HepG2 (cell line): ENCODE results near the gene NR1H3. TPM values are rescaled to one million over a fixed set of nuclear protein-coding genes. Genes with fewer than 3 reads are reported as not detected.

ENCODE experiments used
- ATAC-seq: fragments of 200-7000 bp; cut with Tn5 transposase; 3 replicates; pipeline ENCODE4 v1.9.1; 2020; ENCODE audit warnings: mild to moderate bottlenecking, moderate library complexity
- BruUV-seq: library from RNA; stranded (reverse); fragments of 400-500 nt; replicated peaks from 2 replicates; lab custom pipeline; 2021; lab: Mats Ljungman, UMichigan
- CTCF ChIA-PET: fragments of 300-600 bp; formaldehyde crosslinking; extraction: SDS; loops from one replicate; lab custom pipeline; 2021; ENCODE audit warnings: low total read pairs, inconsistent platforms, low intra/inter-chr PET ratio; lab: Yijun Ruan, JAX
- POLR2A ChIA-PET: fragments of 350-600 bp; sonication (Branson Sonifier 250); formaldehyde crosslinking; loops from one replicate; lab custom pipeline; 2020; ENCODE audit warnings: antibody characterized with exemption, inconsistent platforms; lab: Yijun Ruan, JAX
- DNase-seq: peaks from one replicate; pipeline ENCODE4 v3.0.0-alpha.2; 2015; ENCODE audit warnings: low spot score
- FAIRE-seq: peaks from 3 replicates; lab custom pipeline; 2011; peaks lifted over from hg19 to GRCh38; lab: Jason Lieb, UNC
- H2AFZ ChIP-seq: one replicate; pipeline ENCODE4 v1.6.1; 2011; ENCODE audit warnings: low read length, inconsistent platforms
- H3K27ac ChIP-seq: fragments of 300-600 bp; 3 replicates; pipeline ENCODE4 v1.8.0; 2011; ENCODE audit warnings: mixed run types, mild to moderate bottlenecking, mixed read lengths, low read length, inconsistent platforms; ENCODE audit not compliant: insufficient read depth; ENCODE audit errors: extremely low read length
- H3K27me3 ChIP-seq, 2 experiments: fragments of 200-600 bp in 1 of 2; 2 replicates in 1 of 2; 3 replicates in 1 of 2; pipeline versions ENCODE4 v1.6.0 to v1.8.0; 2011; ENCODE audit warnings: low read length in 2 of 2, mild to moderate bottlenecking in 2 of 2, moderate library complexity in 2 of 2, inconsistent platforms in 1 of 2; ENCODE audit not compliant: insufficient read depth in 2 of 2, control insufficient read depth in 1 of 2
- H3K36me3 ChIP-seq, 2 experiments: fragments of 200-600 bp in 1 of 2; replicated peaks in 1 of 2; 2 replicates in 1 of 2; 3 replicates in 1 of 2; pipeline versions ENCODE4 v1.5.1 to v1.8.0; 2011; ENCODE audit warnings: low read length in 2 of 2, inconsistent platforms in 1 of 2; ENCODE audit not compliant: insufficient read depth in 2 of 2, control insufficient read depth in 1 of 2
- H3K4me1 ChIP-seq: 2 replicates; pipeline ENCODE4 v1.5.1; 2012; ENCODE audit warnings: low read length, inconsistent platforms; ENCODE audit not compliant: insufficient read depth
- H3K4me2 ChIP-seq: 2 replicates; pipeline ENCODE4 v1.6.0; 2011; ENCODE audit warnings: low read depth, low read length, inconsistent platforms
- H3K4me3 ChIP-seq, 3 experiments: fragments of 200-600 bp in 1 of 3; sonication (generic), shearing (Covaris generic) in 1 of 3; replicated peaks in 1 of 3; 2 replicates each; pipeline ENCODE4 v1.5.1; 2011 to 2016; ENCODE audit warnings: low read length in 3 of 3, inconsistent platforms in 2 of 3, low read depth in 2 of 3, mild to moderate bottlenecking in 2 of 3, control low read depth in 1 of 3, mixed read lengths in 1 of 3; ENCODE audit not compliant: insufficient read depth in 1 of 3
- H3K79me2 ChIP-seq: one replicate; pipeline ENCODE4 v1.6.1; 2011; ENCODE audit warnings: low read length, inconsistent platforms; ENCODE audit not compliant: insufficient read depth
- H3K9ac ChIP-seq: 2 replicates; pipeline ENCODE4 v1.6.0; 2011; ENCODE audit warnings: mild to moderate bottlenecking, low read depth, low read length, inconsistent platforms; ENCODE audit not compliant: insufficient read depth
- H3K9me3 ChIP-seq: 2 replicates; pipeline ENCODE4 v1.5.1; 2012; ENCODE audit warnings: mild to moderate bottlenecking, low read length
- H4K20me1 ChIP-seq: 2 replicates; pipeline ENCODE4 v1.6.0; 2011; ENCODE audit warnings: inconsistent platforms, mild to moderate bottlenecking, low read length, moderate library complexity; ENCODE audit not compliant: insufficient read depth
- ARNTL ChIP-seq: sonication (generic); formaldehyde crosslinking; IDR thresholded peaks from 2 replicates; pipeline ENCODE4 v1.4.0; 2020; ENCODE audit warnings: mild to moderate bottlenecking, missing genetic modification reagents
- BCL6 ChIP-seq: IDR thresholded peaks from 2 replicates; pipeline ENCODE4 v1.6.1; 2016; ENCODE audit warnings: missing genetic modification reagents, missing compliant biosample characterization
- CAMTA2 ChIP-seq: sonication (generic); formaldehyde crosslinking; IDR thresholded peaks from 2 replicates; pipeline ENCODE4 v1.4.0; 2020; ENCODE audit warnings: mild to moderate bottlenecking, missing genetic modification reagents, borderline replicate concordance
- GFI1 ChIP-seq: sonication (generic); formaldehyde crosslinking; IDR thresholded peaks from 2 replicates; pipeline ENCODE4 v1.5.0; 2020; ENCODE audit warnings: missing genetic modification reagents, mild to moderate bottlenecking, borderline replicate concordance
- KLF6 ChIP-seq: IDR thresholded peaks from 2 replicates; pipeline ENCODE4 v1.8.0; 2016; ENCODE audit warnings: missing biosample characterization, missing genetic modification reagents
- KMT2A ChIP-seq: sonication (generic); formaldehyde crosslinking; IDR thresholded peaks from 2 replicates; pipeline ENCODE4 v1.4.0; 2020; ENCODE audit warnings: missing genetic modification reagents
- RXRA ChIP-seq: sonication (generic); formaldehyde crosslinking; IDR thresholded peaks from 2 replicates; pipeline ENCODE4 v1.5.1; 2020; ENCODE audit warnings: missing genetic modification reagents
- ZNF121 ChIP-seq: sonication (generic); formaldehyde crosslinking; IDR thresholded peaks from 2 replicates; pipeline ENCODE4 v1.5.0; 2020; ENCODE audit warnings: mild to moderate bottlenecking, missing genetic modification reagents
- ZNF558 ChIP-seq: sonication (generic); formaldehyde crosslinking; IDR thresholded peaks from 2 replicates; pipeline ENCODE4 v1.9.0; 2022; ENCODE audit warnings: mild to moderate bottlenecking, missing genetic modification reagents, borderline replicate concordance
- ZNF598 ChIP-seq: sonication (generic); formaldehyde crosslinking; IDR thresholded peaks from 2 replicates; pipeline ENCODE4 v1.5.1; 2020; ENCODE audit warnings: mild to moderate bottlenecking, missing genetic modification reagents, borderline replicate concordance
- WGBS: methylation state at CpG from one replicate; pipeline ENCODE4 v1.1.6; 2017; ENCODE audit warnings: low lambda C conversion rate; 5-methylcytosine and 5-hydroxymethylcytosine counted together
- in situ Hi-C: cut with HindIII; loops from 2 replicates; pipeline ENCODE4 v1.10.0; 2017; ENCODE audit warnings: low pct_unique_long_range_greater_than_20kb; ENCODE audit not compliant: extremely low pct_ligation_motif_present
- intact Hi-C: fragments of 100-400 bp; cut with micrococcal nuclease; formaldehyde crosslinking; loops from one replicate; pipeline ENCODE4 v1.10.0; 2022; ENCODE audit not compliant: unreplicated experiment
- polyA plus RNA-seq, 8 experiments: library from polyadenylated mRNA; depleted of rRNA in 3 of 8; stranded (reverse) in 7 of 8; unstranded in 1 of 8; fragments of >200 nt; fragmentation: Illumina TruSeq in 4 of 8; extraction: Trizol in 4 of 8; gene quantifications; 2 replicates each; pipeline versions ENCODE4 v1.2.1 to v1.2.3, GENCODE V29; 2011 to 2016; ENCODE audit warnings: low read depth in 4 of 8, missing spikeins in 1 of 8, mixed read lengths in 1 of 8; ENCODE audit not compliant: insufficient read depth in 1 of 8
- total RNA-seq, 5 experiments: library from RNA; depleted of rRNA; stranded (reverse); fragments of >200 nt; fragmentation: Illumina TruSeq; extraction: Trizol; gene quantifications; 2 replicates each; pipeline ENCODE4 v1.2.3, GENCODE V29; 2016; ENCODE audit warnings: low read depth in 1 of 5
- TF ChIP-seq, protein P1 (sequence below): sonication (generic); formaldehyde crosslinking; IDR thresholded peaks from 2 replicates; pipeline ENCODE4 v1.4.0; 2020; ENCODE audit warnings: missing genetic modification reagents, borderline replicate concordance
- TF ChIP-seq, protein P2 (sequence below): sonication (generic); formaldehyde crosslinking; IDR thresholded peaks from 2 replicates; pipeline ENCODE4 v1.4.0; 2020; ENCODE audit warnings: mild to moderate bottlenecking, missing genetic modification reagents
- TF ChIP-seq, protein P3 (sequence below): sonication (generic); formaldehyde crosslinking; IDR thresholded peaks from 2 replicates; pipeline ENCODE4 v1.4.0; 2020; ENCODE audit warnings: mild to moderate bottlenecking, missing genetic modification reagents
- TF ChIP-seq, protein P4 (sequence below): sonication (generic); formaldehyde crosslinking; IDR thresholded peaks from 2 replicates; pipeline ENCODE4 v1.4.0; 2020; ENCODE audit warnings: mild to moderate bottlenecking, missing genetic modification reagents
- TF ChIP-seq, protein P5 (sequence below): sonication (generic); formaldehyde crosslinking; IDR thresholded peaks from 2 replicates; pipeline ENCODE4 v1.4.0; 2020; ENCODE audit warnings: missing genetic modification reagents, borderline replicate concordance

The NR1H3 gene
- total and polyA plus RNA-seq, 2 of the 13 experiments (the other 11 are each of a cell fraction or from before 2014, with no cell fraction given) = 41.8 to 102 TPM

DNA sequence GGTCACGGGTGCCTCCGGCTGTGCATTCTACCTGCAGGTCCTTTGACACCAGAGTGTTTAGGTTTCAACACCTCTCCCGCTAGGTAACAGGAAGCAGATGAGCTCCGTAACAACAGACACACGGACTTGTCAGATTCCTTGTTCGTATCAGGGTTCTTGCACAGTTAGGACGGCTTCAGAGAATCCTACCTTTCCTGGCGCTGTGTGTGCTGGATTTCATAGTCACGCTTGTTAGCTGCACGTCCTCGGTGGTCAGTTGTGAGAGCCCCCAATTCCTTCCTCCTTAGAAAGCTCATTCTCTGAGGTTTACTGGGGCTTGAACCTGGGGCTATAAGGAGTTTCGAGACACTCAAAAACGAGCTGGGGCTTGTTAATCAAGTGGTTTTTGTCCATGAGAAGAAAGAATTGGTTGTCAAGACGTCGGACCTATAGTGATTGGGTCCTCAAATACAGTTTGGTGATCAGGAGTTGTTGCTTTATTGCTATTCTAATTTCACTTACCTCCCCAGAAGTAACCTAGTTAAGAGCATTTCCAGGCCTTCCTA, 42.4 kb upstream of the NR1H3 start:
- ChIA-PET CTCF (no interaction called here), POLR2A (interaction anchor here (0.7 to 4.6 kb wide), 19 partner anchors 10 to 211 kb away, joined by 3 to 247 read pairs (median 8); partner anchors contain the start of genes ACP2, NR1H3 and PACSIN3)
- Histone ChIP-seq H3K36me3 (peaks cover 3 to 12% of the 10 kb centered on the region in 2 experiments; a peak in 2 of 5 replicates), H3K27me3 (no peaks in the 10 kb centered on the region; a peak in 1 of 5 replicates), H4K20me1 (peaks cover 22% of the 10 kb centered on the region), H2AFZ (no peak overlapping the region), H3K9ac (peak overlapping the region; percentile 88), H3K4me3 (peak overlapping the region; percentile 70 to 86 (median 79)), H3K79me2 (peaks cover 42% of the 10 kb centered on the region), H3K4me2 (peak overlapping the region; percentile 91), H3K4me1 (peaks cover 62% of the 10 kb centered on the region), H3K27ac (peak overlapping the region; percentile 86), H3K9me3 (0 out of 2 replicates have a peak, but pooled peaks cover under 1% of the 10 kb centered on the region)
- peak; percentile 52 for ATAC-seq
- peak; percentile 48 for DNase-seq
- peak; percentile 36 for FAIRE-seq
- in situ Hi-C loops (no loop called here), intact Hi-C loops (loop anchor here (2.0 kb wide), 1 partner anchor 27 kb away; no protein-coding TSS in a partner anchor)
- BruUV-seq = TSS peak; percentile 76
- WGBS = 3% methylated on average over 15 of the region's 15 CpGs
- TF ChIP-seq RXRA (CRISPR knock-in tag) (0 out of 2 replicates have a peak, but pooled peaks have one; percentile 25), ZNF558 (no peak), ARNTL (0 out of 2 replicates have a peak, but pooled peaks have one; percentile 23), KLF6 (CRISPR knock-in tag) (0 out of 2 replicates have a peak, but pooled peaks have one; percentile 12), KMT2A (CRISPR knock-in tag) (no peak), ZNF598 (0 out of 2 replicates have a peak, but pooled peaks have one; percentile 16), ZNF121 (CRISPR knock-in tag) (no peak), GFI1 (peak; percentile 1; the same call in 1 of the 2 replicates), CAMTA2 (0 out of 2 replicates have a peak, but pooled peaks have one; percentile 66), BCL6 (CRISPR knock-in tag) (peak; percentile 36; the same call in 1 of the 2 replicates)
- TF ChIP-seq, protein P1, sequence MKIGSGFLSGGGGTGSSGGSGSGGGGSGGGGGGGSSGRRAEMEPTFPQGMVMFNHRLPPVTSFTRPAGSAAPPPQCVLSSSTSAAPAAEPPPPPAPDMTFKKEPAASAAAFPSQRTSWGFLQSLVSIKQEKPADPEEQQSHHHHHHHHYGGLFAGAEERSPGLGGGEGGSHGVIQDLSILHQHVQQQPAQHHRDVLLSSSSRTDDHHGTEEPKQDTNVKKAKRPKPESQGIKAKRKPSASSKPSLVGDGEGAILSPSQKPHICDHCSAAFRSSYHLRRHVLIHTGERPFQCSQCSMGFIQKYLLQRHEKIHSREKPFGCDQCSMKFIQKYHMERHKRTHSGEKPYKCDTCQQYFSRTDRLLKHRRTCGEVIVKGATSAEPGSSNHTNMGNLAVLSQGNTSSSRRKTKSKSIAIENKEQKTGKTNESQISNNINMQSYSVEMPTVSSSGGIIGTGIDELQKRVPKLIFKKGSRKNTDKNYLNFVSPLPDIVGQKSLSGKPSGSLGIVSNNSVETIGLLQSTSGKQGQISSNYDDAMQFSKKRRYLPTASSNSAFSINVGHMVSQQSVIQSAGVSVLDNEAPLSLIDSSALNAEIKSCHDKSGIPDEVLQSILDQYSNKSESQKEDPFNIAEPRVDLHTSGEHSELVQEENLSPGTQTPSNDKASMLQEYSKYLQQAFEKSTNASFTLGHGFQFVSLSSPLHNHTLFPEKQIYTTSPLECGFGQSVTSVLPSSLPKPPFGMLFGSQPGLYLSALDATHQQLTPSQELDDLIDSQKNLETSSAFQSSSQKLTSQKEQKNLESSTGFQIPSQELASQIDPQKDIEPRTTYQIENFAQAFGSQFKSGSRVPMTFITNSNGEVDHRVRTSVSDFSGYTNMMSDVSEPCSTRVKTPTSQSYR (CRISPR knock-in tag) = peak; percentile 26; the same call in 1 of the 2 replicates
- TF ChIP-seq, protein P2, sequence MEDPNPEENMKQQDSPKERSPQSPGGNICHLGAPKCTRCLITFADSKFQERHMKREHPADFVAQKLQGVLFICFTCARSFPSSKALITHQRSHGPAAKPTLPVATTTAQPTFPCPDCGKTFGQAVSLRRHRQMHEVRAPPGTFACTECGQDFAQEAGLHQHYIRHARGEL (CRISPR knock-in tag) = 0 out of 2 replicates have a peak, but pooled peaks have one; percentile 53
- TF ChIP-seq, protein P3, sequence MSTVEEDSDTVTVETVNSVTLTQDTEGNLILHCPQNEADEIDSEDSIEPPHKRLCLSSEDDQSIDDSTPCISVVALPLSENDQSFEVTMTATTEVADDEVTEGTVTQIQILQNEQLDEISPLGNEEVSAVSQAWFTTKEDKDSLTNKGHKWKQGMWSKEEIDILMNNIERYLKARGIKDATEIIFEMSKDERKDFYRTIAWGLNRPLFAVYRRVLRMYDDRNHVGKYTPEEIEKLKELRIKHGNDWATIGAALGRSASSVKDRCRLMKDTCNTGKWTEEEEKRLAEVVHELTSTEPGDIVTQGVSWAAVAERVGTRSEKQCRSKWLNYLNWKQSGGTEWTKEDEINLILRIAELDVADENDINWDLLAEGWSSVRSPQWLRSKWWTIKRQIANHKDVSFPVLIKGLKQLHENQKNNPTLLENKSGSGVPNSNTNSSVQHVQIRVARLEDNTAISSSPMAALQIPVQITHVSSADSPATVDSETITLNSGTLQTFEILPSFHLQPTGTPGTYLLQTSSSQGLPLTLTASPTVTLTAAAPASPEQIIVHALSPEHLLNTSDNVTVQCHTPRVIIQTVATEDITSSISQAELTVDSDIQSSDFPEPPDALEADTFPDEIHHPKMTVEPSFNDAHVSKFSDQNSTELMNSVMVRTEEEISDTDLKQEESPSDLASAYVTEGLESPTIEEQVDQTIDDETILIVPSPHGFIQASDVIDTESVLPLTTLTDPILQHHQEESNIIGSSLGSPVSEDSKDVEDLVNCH (CRISPR knock-in tag) = no peak
- TF ChIP-seq, protein P4, sequence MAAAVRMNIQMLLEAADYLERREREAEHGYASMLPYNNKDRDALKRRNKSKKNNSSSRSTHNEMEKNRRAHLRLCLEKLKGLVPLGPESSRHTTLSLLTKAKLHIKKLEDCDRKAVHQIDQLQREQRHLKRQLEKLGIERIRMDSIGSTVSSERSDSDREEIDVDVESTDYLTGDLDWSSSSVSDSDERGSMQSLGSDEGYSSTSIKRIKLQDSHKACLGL = 0 out of 2 replicates have a peak, but pooled peaks have one; percentile 69
- TF ChIP-seq, protein P5, sequence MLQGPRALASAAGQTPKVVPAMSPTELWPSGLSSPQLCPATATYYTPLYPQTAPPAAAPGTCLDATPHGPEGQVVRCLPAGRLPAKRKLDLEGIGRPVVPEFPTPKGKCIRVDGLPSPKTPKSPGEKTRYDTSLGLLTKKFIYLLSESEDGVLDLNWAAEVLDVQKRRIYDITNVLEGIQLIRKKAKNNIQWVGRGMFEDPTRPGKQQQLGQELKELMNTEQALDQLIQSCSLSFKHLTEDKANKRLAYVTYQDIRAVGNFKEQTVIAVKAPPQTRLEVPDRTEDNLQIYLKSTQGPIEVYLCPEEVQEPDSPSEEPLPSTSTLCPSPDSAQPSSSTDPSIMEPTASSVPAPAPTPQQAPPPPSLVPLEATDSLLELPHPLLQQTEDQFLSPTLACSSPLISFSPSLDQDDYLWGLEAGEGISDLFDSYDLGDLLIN (CRISPR knock-in tag) = no peak
